SK-N-SH treated with all-trans-retinoic acid at 6 μM for 48 hours (cell line): ENCODE results near the gene ALG13.

Source experiments
- ARNTL ChIP-seq: fragments of 450-650 bp; formaldehyde crosslinking; IDR thresholded peaks from 2 replicates; pipeline ENCODE4 v1.5.0; 2020; ENCODE audit warnings: low read depth, mild to moderate bottlenecking, moderate library complexity, borderline replicate concordance
- BACH2 ChIP-seq: fragments of 250-450 bp; sonication (Bioruptor Pico); IDR thresholded peaks from 2 replicates; pipeline ENCODE4 v1.9.0; 2021; ENCODE audit warnings: mild to moderate bottlenecking, borderline replicate concordance
- GLIS3 ChIP-seq: fragments of 250-450 bp; sonication (Bioruptor Pico); IDR thresholded peaks from 2 replicates; pipeline ENCODE4 v1.5.0; 2020; ENCODE audit warnings: mild to moderate bottlenecking, moderate library complexity
- RARB ChIP-seq: fragments of 250-450 bp; sonication (Bioruptor Pico); IDR thresholded peaks from 2 replicates; pipeline ENCODE4 v1.8.0; 2021; ENCODE audit warnings: mild to moderate bottlenecking, moderate library complexity
- SNAI2 ChIP-seq: fragments of 250-450 bp; sonication (Bioruptor Pico); IDR thresholded peaks from 2 replicates; pipeline ENCODE4 v1.5.0; 2020; ENCODE audit warnings: mild to moderate bottlenecking, moderate library complexity
- TOX ChIP-seq: fragments of 250-450 bp; sonication (Bioruptor Pico); IDR thresholded peaks from 2 replicates; pipeline ENCODE4 v1.8.0; 2021; ENCODE audit warnings: mild to moderate bottlenecking, moderate library complexity, borderline replicate concordance
- ZC3H10 ChIP-seq: fragments of 250-450 bp; sonication (Bioruptor Pico); IDR thresholded peaks from 2 replicates; pipeline ENCODE4 v1.5.1; 2021; ENCODE audit warnings: mild to moderate bottlenecking, moderate library complexity
- ZFP3 ChIP-seq: fragments of 250-450 bp; sonication (Bioruptor Pico); IDR thresholded peaks from 2 replicates; pipeline ENCODE4 v1.5.0; 2020; ENCODE audit warnings: mild to moderate bottlenecking, moderate library complexity
- ZNF565 ChIP-seq: fragments of 450-650 bp; formaldehyde crosslinking; conservative IDR thresholded peaks from 2 replicates; pipeline ENCODE4 v1.5.0; 2020; ENCODE audit warnings: low read depth, mild to moderate bottlenecking, moderate library complexity
- ZNF70 ChIP-seq: fragments of 450-650 bp; formaldehyde crosslinking; IDR thresholded peaks from 2 replicates; pipeline ENCODE4 v1.5.0; 2020; ENCODE audit warnings: mild to moderate bottlenecking, moderate library complexity
- TF ChIP-seq, protein P1 (sequence below): fragments of 250-450 bp; sonication (Bioruptor Pico); IDR thresholded peaks from 2 replicates; pipeline ENCODE4 v1.8.0; 2020; ENCODE audit warnings: mild to moderate bottlenecking, moderate library complexity, borderline replicate concordance
- TF ChIP-seq, protein P2 (sequence below): fragments of 250-450 bp; sonication (Bioruptor Pico); IDR thresholded peaks from 2 replicates; pipeline ENCODE4 v1.5.1; 2020; ENCODE audit warnings: low read depth, mild to moderate bottlenecking, moderate library complexity

DNA sequence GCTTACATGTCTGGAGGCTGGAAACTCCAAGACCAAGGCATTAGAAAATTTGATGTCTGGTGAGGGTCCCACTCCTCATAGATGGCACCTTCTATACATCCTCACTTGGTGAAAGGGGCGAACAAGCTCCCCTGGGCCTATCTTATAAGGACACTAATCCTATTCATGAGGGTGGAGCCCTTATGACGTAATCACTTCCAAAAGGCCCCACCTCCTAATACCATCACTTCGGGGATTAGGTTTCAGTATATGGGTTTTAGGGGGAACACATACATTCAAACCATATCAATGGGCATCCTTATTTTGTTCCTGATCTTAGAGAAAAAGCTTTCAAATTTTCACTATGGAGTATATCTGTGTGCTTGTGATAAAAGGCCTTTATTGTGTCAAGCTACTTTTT lies 39.0 kb upstream of the ALG13 start:
- TF ChIP-seq ZFP3 (no peak), GLIS3 (CRISPR knock-in tag) (no peak), ARNTL (CRISPR knock-in tag) (no peak), TOX (CRISPR knock-in tag) (no peak), ZNF70 (CRISPR knock-in tag) (no peak), ZC3H10 (CRISPR knock-in tag) (no peak), ZNF565 (CRISPR knock-in tag) (no peak), RARB (CRISPR knock-in tag) (no peak), BACH2 (no peak), SNAI2 (CRISPR knock-in tag) (no peak)
- TF ChIP-seq, protein P1, sequence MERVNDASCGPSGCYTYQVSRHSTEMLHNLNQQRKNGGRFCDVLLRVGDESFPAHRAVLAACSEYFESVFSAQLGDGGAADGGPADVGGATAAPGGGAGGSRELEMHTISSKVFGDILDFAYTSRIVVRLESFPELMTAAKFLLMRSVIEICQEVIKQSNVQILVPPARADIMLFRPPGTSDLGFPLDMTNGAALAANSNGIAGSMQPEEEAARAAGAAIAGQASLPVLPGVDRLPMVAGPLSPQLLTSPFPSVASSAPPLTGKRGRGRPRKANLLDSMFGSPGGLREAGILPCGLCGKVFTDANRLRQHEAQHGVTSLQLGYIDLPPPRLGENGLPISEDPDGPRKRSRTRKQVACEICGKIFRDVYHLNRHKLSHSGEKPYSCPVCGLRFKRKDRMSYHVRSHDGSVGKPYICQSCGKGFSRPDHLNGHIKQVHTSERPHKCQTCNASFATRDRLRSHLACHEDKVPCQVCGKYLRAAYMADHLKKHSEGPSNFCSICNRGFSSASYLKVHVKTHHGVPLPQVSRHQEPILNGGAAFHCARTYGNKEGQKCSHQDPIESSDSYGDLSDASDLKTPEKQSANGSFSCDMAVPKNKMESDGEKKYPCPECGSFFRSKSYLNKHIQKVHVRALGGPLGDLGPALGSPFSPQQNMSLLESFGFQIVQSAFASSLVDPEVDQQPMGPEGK (CRISPR knock-in tag): no peak
- TF ChIP-seq, protein P2, sequence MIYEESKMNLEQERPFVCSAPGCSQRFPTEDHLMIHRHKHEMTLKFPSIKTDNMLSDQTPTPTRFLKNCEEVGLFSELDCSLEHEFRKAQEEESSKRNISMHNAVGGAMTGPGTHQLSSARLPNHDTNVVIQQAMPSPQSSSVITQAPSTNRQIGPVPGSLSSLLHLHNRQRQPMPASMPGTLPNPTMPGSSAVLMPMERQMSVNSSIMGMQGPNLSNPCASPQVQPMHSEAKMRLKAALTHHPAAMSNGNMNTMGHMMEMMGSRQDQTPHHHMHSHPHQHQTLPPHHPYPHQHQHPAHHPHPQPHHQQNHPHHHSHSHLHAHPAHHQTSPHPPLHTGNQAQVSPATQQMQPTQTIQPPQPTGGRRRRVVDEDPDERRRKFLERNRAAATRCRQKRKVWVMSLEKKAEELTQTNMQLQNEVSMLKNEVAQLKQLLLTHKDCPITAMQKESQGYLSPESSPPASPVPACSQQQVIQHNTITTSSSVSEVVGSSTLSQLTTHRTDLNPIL (CRISPR knock-in tag): no peak
